SK-N-SH (cell line): Measurements from ENCODE around the gene HECW1. TPM values are rescaled to one million over a fixed set of nuclear protein-coding genes. Genes with fewer than 3 reads are reported as not detected.

Source experiments
- ELF1 ChIP-seq: IDR thresholded peaks from 2 replicates; pipeline ENCODE4 v1.4.0; 2012
- EZH2phosphoT487 ChIP-seq: fragments of 200-600 bp; sonication (generic); IDR thresholded peaks from 2 replicates; pipeline ENCODE4 v1.6.1; 2017; ENCODE audit warnings: low read depth, mixed run types, mild to moderate bottlenecking, antibody characterized with exemption, moderate library complexity, borderline replicate concordance
- FOXJ3 ChIP-seq: sonication (generic); formaldehyde crosslinking; IDR thresholded peaks from 2 replicates; pipeline ENCODE4 v1.5.1; 2020; ENCODE audit warnings: mild to moderate bottlenecking, missing genetic modification reagents
- GABPA ChIP-seq: IDR thresholded peaks from 2 replicates; pipeline ENCODE4 v1.4.0; 2012; ENCODE audit warnings: low read depth, mild to moderate bottlenecking
- GATA2 ChIP-seq: sonication (generic); formaldehyde crosslinking; IDR thresholded peaks from 2 replicates; pipeline ENCODE4 v1.5.0; 2020; ENCODE audit warnings: mild to moderate bottlenecking, missing genetic modification reagents
- IRF3 ChIP-seq: fragments of 150-350 bp; IDR thresholded peaks from 2 replicates; pipeline ENCODE4 v1.6.1; 2016; ENCODE audit warnings: mild to moderate bottlenecking, low read depth, low read length
- JUND ChIP-seq: IDR thresholded peaks from 2 replicates; pipeline ENCODE4 v1.4.0; 2012
- MEF2A ChIP-seq: IDR thresholded peaks from 2 replicates; pipeline ENCODE4 v1.4.0; 2012; ENCODE audit warnings: low read depth, borderline replicate concordance
- MXI1 ChIP-seq: IDR thresholded peaks from 2 replicates; pipeline ENCODE4 v1.6.1; 2012; ENCODE audit warnings: mild to moderate bottlenecking, low read depth, low read length, improper control_type of control experiment
- NFIC ChIP-seq: IDR thresholded peaks from 2 replicates; pipeline ENCODE4 v1.4.0; 2012; ENCODE audit warnings: borderline replicate concordance
- NRF1 ChIP-seq: IDR thresholded peaks from 2 replicates; pipeline ENCODE4 v1.6.1; 2012; ENCODE audit warnings: low read depth, mild to moderate bottlenecking, low read length
- PBX3 ChIP-seq: IDR thresholded peaks from 2 replicates; pipeline ENCODE4; 2012
- RAD21 ChIP-seq: IDR thresholded peaks from 2 replicates; pipeline ENCODE4 v1.6.1; 2012; ENCODE audit warnings: mild to moderate bottlenecking, low read length
- RCOR1 ChIP-seq: fragments of 150-350 bp; IDR thresholded peaks from 2 replicates; pipeline ENCODE4 v1.6.1; 2017; ENCODE audit warnings: antibody characterized with exemption, low read length
- RXRA ChIP-seq: IDR thresholded peaks from 2 replicates; pipeline ENCODE4 v1.4.0; 2012; ENCODE audit warnings: low read depth, mild to moderate bottlenecking, borderline replicate concordance
- SIN3A ChIP-seq: IDR thresholded peaks from 2 replicates; pipeline ENCODE4 v1.6.1; 2012; ENCODE audit warnings: low read depth, mild to moderate bottlenecking, low read length, moderate library complexity, borderline replicate concordance
- SMC3 ChIP-seq: IDR thresholded peaks from 2 replicates; pipeline ENCODE4 v1.6.1; 2012; ENCODE audit warnings: low read depth, low read length, improper control_type of control experiment
- TAF1 ChIP-seq: IDR thresholded peaks from 2 replicates; pipeline ENCODE4 v1.6.1; 2012; ENCODE audit warnings: low read depth, mild to moderate bottlenecking, low read length, moderate library complexity, borderline replicate concordance
- TCF12 ChIP-seq: IDR thresholded peaks from 2 replicates; pipeline ENCODE4 v1.4.0; 2012
- USF2 ChIP-seq: fragments of 150-350 bp; IDR thresholded peaks from 2 replicates; pipeline ENCODE4 v1.6.1; 2017; ENCODE audit warnings: antibody characterized with exemption, low read length, low read depth, borderline replicate concordance
- ZBTB33 ChIP-seq: IDR thresholded peaks from 2 replicates; pipeline ENCODE4 v1.4.0; 2012; ENCODE audit warnings: low read depth, borderline replicate concordance
- polyA plus RNA-seq, 3 experiments: library from polyadenylated mRNA; depleted of rRNA; stranded (reverse); fragments of >200 nt; gene quantifications; 2 replicates each; pipeline ENCODE4 v1.2.3, GENCODE V29; 2012

Gene HECW1
- polyA plus RNA-seq, 1 of the 3 experiments (the other 2 are of a cell fraction): not detected

GRCh38 chr7:43294080-43294630, 181.7 kb downstream of the HECW1 start (continued):
- no peak for TF ChIP-seq ZBTB33
- TF ChIP-seq NFIC: peak; percentile 92
- TF ChIP-seq RCOR1: no peak
- no peak for TF ChIP-seq FOXJ3 (CRISPR knock-in tag)
- TF ChIP-seq NRF1: no peak
- TF ChIP-seq RAD21: no peak
- no peak for TF ChIP-seq SMC3
- TF ChIP-seq TAF1: no peak
- TF ChIP-seq SIN3A: no peak
- TF ChIP-seq PBX3: peak; percentile 18; the same call in 1 of the 2 replicates
- TF ChIP-seq RXRA: no peak
- no peak for TF ChIP-seq GATA2
- no peak for TF ChIP-seq IRF3
- no peak for TF ChIP-seq GABPA
- TF ChIP-seq TCF12: peak; percentile 59
- no peak for TF ChIP-seq EZH2phosphoT487
- no peak for TF ChIP-seq USF2
- TF ChIP-seq JUND: peak; percentile 57
- TF ChIP-seq MEF2A: no peak
- TF ChIP-seq MXI1: no peak
- no peak for TF ChIP-seq ELF1
